Measurements from ENCODE around the gene TMEM121B. TPM values are rescaled to one million over a fixed set of nuclear protein-coding genes. Genes with fewer than 3 reads are reported as not detected.

TMEM121B gene
- total and polyA plus RNA-seq, 4 experiments from 2014 or later, result 0.12 TPM; not detected in 3

DNA sequence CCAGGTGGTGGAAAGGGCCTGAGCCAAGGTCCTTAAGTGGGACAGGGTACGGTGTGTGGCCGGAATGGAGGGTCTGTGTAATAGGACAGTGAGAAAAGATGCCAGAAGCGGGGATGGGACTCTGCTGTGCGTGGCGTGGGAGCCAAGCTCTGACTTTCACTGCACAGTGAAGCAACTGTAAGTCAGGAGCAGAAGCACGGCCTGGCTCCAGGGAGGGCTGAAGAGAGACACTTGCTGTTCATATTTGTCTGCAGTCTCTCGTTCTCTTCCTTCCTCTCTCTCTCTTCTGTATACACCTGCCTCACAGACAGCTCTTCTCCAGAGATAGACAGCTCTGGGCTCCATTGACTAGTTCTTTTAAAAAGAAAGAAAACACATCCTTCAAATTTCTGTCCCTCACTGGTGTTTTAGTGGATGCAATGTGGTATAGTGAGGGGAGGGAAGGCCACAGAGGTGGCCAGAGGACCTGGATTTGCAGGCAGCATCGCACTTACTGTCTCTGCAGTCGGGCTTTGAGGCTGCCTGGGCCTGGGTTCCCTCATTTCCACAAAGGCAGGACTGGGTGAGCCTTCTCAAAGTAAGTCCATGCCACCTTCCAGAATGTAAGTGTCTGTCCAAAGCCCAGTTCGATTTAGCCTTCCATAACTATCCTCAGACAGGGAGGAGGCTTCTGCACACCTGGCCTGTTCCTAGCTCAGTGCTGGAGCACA is 34.2 kb downstream of the TMEM121B start:
- Histone ChIP-seq H3K27me3 (ENCODE audit: insufficient read depth, low read length) (no peaks in the 10 kb centered on the region), H3K4me3 (ENCODE audit: low read length in 2 of 2) (peak overlapping the region; percentile 32 to 58), H3K36me3 (ENCODE audit: insufficient read depth, low read length) (no peaks in the 10 kb centered on the region), H3K9me3 (ENCODE audit: control insufficient read depth in 1 of 2, low read length in 2 of 2) (no peaks in the 10 kb centered on the region), H3K4me1 (ENCODE audit: insufficient read depth, low read length) (peaks cover 70% of the 10 kb centered on the region), H3K27ac (ENCODE audit: low read depth, low read length) (peak overlapping the region; percentile 86)
- peaks cover 0 to 2% (median 0%) of the 10 kb centered on the region in 8 donors for H3K9me3 Mint-ChIP-seq
- H3K27me3 Mint-ChIP-seq, result no peaks in the 10 kb centered on the region
- peaks cover 41 to 73% (median 59%) of the 10 kb centered on the region in 4 donors for H3K4me1 Mint-ChIP-seq
- DNase-seq, result peak in 4 of 5 donors; percentile 5 to 35 (median 13)
- peaks cover 7 to 18% of the 10 kb centered on the region in 2 donors for H3K36me3 Mint-ChIP-seq
- CTCF ChIA-PET (ENCODE audit: partially characterized antibody), result interaction anchor here (0.7 to 4.2 kb wide), 9 partner anchors 8 to 415 kb away, joined by 3 to 15 read pairs (median 5); no protein-coding TSS in a partner anchor
- peak overlapping the region; percentile 93 to 97 (median 95) for H3K27ac Mint-ChIP-seq
- POLR2A ChIA-PET (ENCODE audit: partially characterized antibody), result interaction anchor here (0.7 to 6.1 kb wide), 12 partner anchors 9 to 85 kb away, joined by 3 to 75 read pairs (median 5); partner anchors contain the start of genes HDHD5 and TMEM121B
- H3K4me3 Mint-ChIP-seq, result peak overlapping the region; percentile 88 to 99 (median 96)
- intact Hi-C loops (cut with micrococcal nuclease), result loop anchor here (2.0 to 5.0 kb wide), 3 partner anchors 20 to 990 kb away; partner anchors contain the start of genes PEX26 and TMEM121B

- intact Hi-C loops (cut with micrococcal nuclease), result loop anchor here (2.0 to 5.0 kb wide), 3 partner anchors 21 to 991 kb away; partner anchors contain the start of genes PEX26 and TMEM121B
- H3K27ac Mint-ChIP-seq, result peak overlapping the region; percentile 93 to 97 (median 95)
- peak overlapping the region; percentile 88 to 99 (median 96) for H3K4me3 Mint-ChIP-seq
- peak in 2 of 5 donors; percentile 10 to 16 for DNase-seq
- H3K27me3 Mint-ChIP-seq, result no peaks in the 10 kb centered on the region
- peaks cover 37 to 66% (median 53%) of the 10 kb centered on the region in 4 donors for H3K4me1 Mint-ChIP-seq
- H3K4me1 ChIP-seq (ENCODE audit: insufficient read depth, low read length), result peaks cover 63% of the 10 kb centered on the region
- POLR2A ChIA-PET (ENCODE audit: partially characterized antibody), result interaction anchor here (0.7 to 6.1 kb wide), 11 partner anchors 11 to 180 kb away, joined by 3 to 75 read pairs (median 5); partner anchors contain the start of genes ADA2, HDHD5 and TMEM121B
- H3K27me3 ChIP-seq (ENCODE audit: insufficient read depth, low read length), result no peaks in the 10 kb centered on the region
- peak overlapping the region; percentile 86 for H3K27ac ChIP-seq (ENCODE audit: low read depth, low read length)
- H3K36me3 ChIP-seq (ENCODE audit: insufficient read depth, low read length), result no peaks in the 10 kb centered on the region
- peaks cover 7 to 18% of the 10 kb centered on the region in 2 donors for H3K36me3 Mint-ChIP-seq
- peak overlapping the region; percentile 32 to 58 for H3K4me3 ChIP-seq (ENCODE audit: low read length in 2 of 2)
- CTCF ChIA-PET (ENCODE audit: partially characterized antibody), result interaction anchor here (1.0 to 4.2 kb wide), 9 partner anchors 9 to 415 kb away, joined by 3 to 15 read pairs (median 5); no protein-coding TSS in a partner anchor
- no peaks in the 10 kb centered on the region for H3K9me3 ChIP-seq (ENCODE audit: control insufficient read depth in 1 of 2, low read length in 2 of 2)
- peaks cover 0 to 2% (median 0%) of the 10 kb centered on the region in 8 donors for H3K9me3 Mint-ChIP-seq
These were observed 34.9 kb downstream of the TMEM121B start for GRCh38 chr22:17086296-17086695.

DNA sequence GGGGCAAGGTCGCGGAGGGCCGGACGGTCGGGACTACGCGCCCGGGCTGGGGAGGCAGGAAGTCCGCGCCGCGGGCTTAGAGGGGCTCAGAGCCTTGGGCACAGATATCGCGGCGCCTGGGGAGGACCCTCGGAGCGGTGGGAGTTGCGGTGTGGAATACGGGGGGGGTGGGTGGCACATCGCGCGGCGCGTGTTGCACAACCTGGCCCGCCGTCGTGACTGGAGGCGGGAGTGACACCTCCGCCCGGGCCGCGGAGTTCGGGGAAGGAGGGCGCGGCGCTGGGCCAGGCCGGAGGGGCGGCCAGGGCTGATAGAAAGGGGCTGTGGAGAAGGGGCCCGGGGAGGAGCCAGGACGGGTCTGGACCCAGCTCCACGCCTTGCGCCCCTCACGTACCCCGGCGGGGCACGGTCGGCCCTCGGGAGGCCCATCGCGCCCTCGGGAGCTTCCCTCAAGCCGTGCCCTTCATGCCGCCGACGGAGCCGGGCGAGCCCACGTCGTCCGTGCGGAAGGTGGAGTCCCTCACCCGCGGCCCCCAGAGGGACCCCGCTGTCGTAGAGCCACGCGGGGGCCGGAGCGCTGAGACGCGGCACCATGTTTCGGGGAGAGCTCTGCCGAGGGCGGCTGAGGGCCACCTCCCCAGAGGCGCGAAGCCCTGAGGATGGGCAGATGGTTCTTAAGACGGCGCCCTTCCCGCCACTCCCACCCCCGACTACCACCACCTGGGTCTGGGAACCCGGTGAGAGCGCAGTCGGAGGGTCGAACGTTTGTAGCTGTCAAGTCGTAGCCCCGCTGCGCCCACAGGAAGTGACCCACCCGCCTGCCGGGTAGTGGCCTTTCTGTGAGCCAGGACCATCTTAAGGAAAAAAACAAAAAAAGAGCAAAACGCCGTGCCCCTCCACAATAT is 35.6 kb downstream of the TMEM121B start:
- no peaks in the 10 kb centered on the region for H3K27me3 Mint-ChIP-seq
- peak overlapping the region; percentile 58 to 86 for H3K4me3 ChIP-seq (ENCODE audit: low read length in 2 of 2)
- DNase-seq, result peak in 4 of 5 donors; percentile 8 to 20 (median 14)
- peak overlapping the region; percentile 88 to 99 (median 96) for H3K4me3 Mint-ChIP-seq
- peaks cover 0 to 2% (median 0%) of the 10 kb centered on the region in 8 donors for H3K9me3 Mint-ChIP-seq
- peaks cover 2 to 15% of the 10 kb centered on the region in 2 donors for H3K36me3 Mint-ChIP-seq
- peaks cover 56% of the 10 kb centered on the region for H3K4me1 ChIP-seq (ENCODE audit: insufficient read depth, low read length)
- peaks cover 31 to 58% (median 47%) of the 10 kb centered on the region in 4 donors for H3K4me1 Mint-ChIP-seq
- H3K27me3 ChIP-seq (ENCODE audit: insufficient read depth, low read length), result no peaks in the 10 kb centered on the region
- ChIA-PET POLR2A (ENCODE audit: partially characterized antibody) (interaction anchor here (0.6 to 6.1 kb wide), 9 partner anchors 11 to 282 kb away, joined by 3 to 75 read pairs (median 6); partner anchors contain the start of genes ADA2 and HDHD5), CTCF (ENCODE audit: partially characterized antibody) (interaction anchor here (1.0 to 1.1 kb wide), 2 partner anchors 30 to 86 kb away, joined by 3 to 4 read pairs; no protein-coding TSS in a partner anchor)
- intact Hi-C loops (cut with micrococcal nuclease), result loop anchor here (2.0 to 5.0 kb wide), 3 partner anchors 21 to 991 kb away; partner anchors contain the start of genes PEX26 and TMEM121B
- H3K9me3 ChIP-seq (ENCODE audit: control insufficient read depth in 1 of 2, low read length in 2 of 2), result no peaks in the 10 kb centered on the region
- H3K36me3 ChIP-seq (ENCODE audit: insufficient read depth, low read length), result no peaks in the 10 kb centered on the region
- peak overlapping the region; percentile 93 to 97 (median 95) for H3K27ac Mint-ChIP-seq
- H3K27ac ChIP-seq (ENCODE audit: low read depth, low read length), result peak overlapping the region; percentile 86

- Histone ChIP-seq H3K4me1 (ENCODE audit: insufficient read depth, low read length) (peaks cover 47% of the 10 kb centered on the region), H3K27me3 (ENCODE audit: insufficient read depth, low read length) (no peaks in the 10 kb centered on the region), H3K9me3 (ENCODE audit: control insufficient read depth in 1 of 2, low read length in 2 of 2) (no peaks in the 10 kb centered on the region), H3K27ac (ENCODE audit: low read depth, low read length) (peak within 1 kb of the TSS; percentile 86), H3K4me3 (ENCODE audit: low read length in 2 of 2) (peak within 1 kb of the TSS; percentile 58 to 86), H3K36me3 (ENCODE audit: insufficient read depth, low read length) (no peaks in the 10 kb centered on the region)
- POLR2A ChIA-PET (ENCODE audit: partially characterized antibody), result interaction anchor here (0.6 to 6.1 kb wide), 11 partner anchors 10 to 283 kb away, joined by 3 to 75 read pairs (median 5); partner anchors contain the start of genes ADA2 and HDHD5
- intact Hi-C loops (cut with micrococcal nuclease), result loop anchor here (1.0 to 5.0 kb wide), 6 partner anchors 9 to 554 kb away; partner anchors contain the start of genes ADA2, BCL2L13, HDHD5 and TMEM121B
- Mint-ChIP-seq H3K27ac (peak within 1 kb of the TSS; percentile 93 to 97 (median 95)), H3K9me3 (peaks cover 0 to 2% (median 0%) of the 10 kb centered on the region in 8 donors), H3K27me3 (no peaks in the 10 kb centered on the region), H3K4me3 (peak within 1 kb of the TSS; percentile 88 to 99 (median 96)), H3K4me1 (peaks cover 29 to 50% (median 41%) of the 10 kb centered on the region in 4 donors), H3K36me3 (peaks cover 0 to 15% of the 10 kb centered on the region in 2 donors)
- CTCF ChIA-PET (ENCODE audit: partially characterized antibody), result interaction anchor here (0.6 to 2.8 kb wide), 3 partner anchors 11 to 87 kb away, joined by 3 to 15 read pairs (median 4); no protein-coding TSS in a partner anchor
- DNase-seq, result peak; percentile 92 to 97 (median 94)
These were observed 36.4 kb downstream of the TMEM121B start, which contains the start of gene IL17RA for GRCh38 chr22:17084554-17085276. Gene IL17RA (plus strand): TSS chr22:17085000. CDS start chr22:17085092, 92 bp downstream.

DNA sequence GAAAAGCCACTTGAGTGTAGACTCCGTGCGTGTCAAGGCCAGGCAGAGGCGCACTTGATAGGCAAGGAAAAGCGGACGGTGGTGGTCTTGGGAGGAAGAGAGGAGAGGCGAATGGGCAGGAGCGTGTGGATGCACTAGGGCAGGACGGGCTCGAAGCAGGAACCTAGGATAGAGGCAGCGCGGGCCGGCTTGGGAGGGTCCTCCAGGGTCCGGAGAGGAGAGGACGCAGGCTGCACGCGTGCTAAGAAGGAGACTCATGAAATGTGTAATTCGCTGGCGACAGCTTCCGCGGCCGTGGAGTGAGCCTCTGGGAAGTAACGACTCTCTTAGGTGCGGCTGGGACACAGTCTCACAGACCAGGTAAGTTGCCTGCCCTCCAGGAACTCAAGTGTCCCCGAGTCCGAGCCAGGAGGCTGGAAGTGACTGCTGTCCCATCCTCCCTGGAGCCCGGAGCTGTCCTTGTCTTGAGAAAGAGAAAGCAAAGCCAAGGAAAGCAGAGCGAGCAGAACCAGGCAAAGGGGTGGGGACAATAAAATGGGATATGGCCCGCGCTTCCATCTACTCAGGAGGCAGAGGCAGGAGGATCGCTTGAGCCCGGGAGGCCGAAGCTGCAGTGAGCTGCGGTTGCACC is 37.2 kb downstream of the TMEM121B start:
- Mint-ChIP-seq H3K27me3 (no peaks in the 10 kb centered on the region), H3K36me3 (peaks cover 0 to 14% of the 10 kb centered on the region in 2 donors), H3K4me1 (peaks cover 23 to 42% (median 35%) of the 10 kb centered on the region in 4 donors), H3K27ac (peak overlapping the region in 6 of 7 donors; percentile 89 to 96 (median 92)), H3K9me3 (peaks cover 0 to 2% (median 0%) of the 10 kb centered on the region in 8 donors), H3K4me3 (peak overlapping the region; percentile 86 to 97 (median 90))
- intact Hi-C loops (cut with micrococcal nuclease), result loop anchor here (1.0 kb wide), 5 partner anchors 9 to 554 kb away; partner anchors contain the start of genes ADA2, BCL2L13 and HDHD5
- Histone ChIP-seq H3K36me3 (ENCODE audit: insufficient read depth, low read length) (no peaks in the 10 kb centered on the region), H3K27me3 (ENCODE audit: insufficient read depth, low read length) (no peaks in the 10 kb centered on the region), H3K4me1 (ENCODE audit: insufficient read depth, low read length) (peaks cover 40% of the 10 kb centered on the region), H3K4me3 (ENCODE audit: low read length in 2 of 2) (no peak overlapping the region), H3K9me3 (ENCODE audit: control insufficient read depth in 1 of 2, low read length in 2 of 2) (no peaks in the 10 kb centered on the region), H3K27ac (ENCODE audit: low read depth, low read length) (peak overlapping the region; percentile 86)
- POLR2A ChIA-PET (ENCODE audit: partially characterized antibody), result interaction anchor here (1.0 to 6.1 kb wide), 7 partner anchors 9 to 135 kb away, joined by 3 to 75 read pairs (median 5); partner anchors contain the start of genes ADA2 and HDHD5
- no peak for DNase-seq
- CTCF ChIA-PET (ENCODE audit: partially characterized antibody), result interaction anchor here (0.6 to 2.8 kb wide), 4 partner anchors 10 to 992 kb away, joined by 3 to 15 read pairs (median 3); no protein-coding TSS in a partner anchor
